Cardiac muscle cell (in vitro differentiated cells and primary cell): ENCODE measurements around the gene PTPN20. TPM values are rescaled to one million over a fixed set of nuclear protein-coding genes. Genes with fewer than 3 reads are reported as not detected.

ENCODE experiments used
- DNase-seq, 2 donors: peaks; one replicate each; pipeline versions ENCODE4 v3.0.0 to v3.0.0-alpha.2; 2010 to 2017; ENCODE audit warnings: low read depth in 1 of 2, low spot score in 1 of 2
- H3K27ac ChIP-seq: fragments of 200-600 bp; sonication (generic); 2 replicates; pipeline ENCODE4 v1.5.1; 2016
- H3K27me3 ChIP-seq: fragments of 200-600 bp; sonication (generic); 2 replicates; pipeline ENCODE4 v1.6.0; 2016; ENCODE audit warnings: control low read depth
- H3K36me3 ChIP-seq: fragments of 200-600 bp; sonication (generic); 2 replicates; pipeline ENCODE4 v1.5.1; 2016; ENCODE audit warnings: control low read depth
- H3K4me1 ChIP-seq: fragments of 200-600 bp; sonication (generic); 2 replicates; pipeline ENCODE4 v1.8.1; 2017; ENCODE audit warnings: low read depth, mild to moderate bottlenecking, mixed run types
- H3K4me3 ChIP-seq: fragments of 200-600 bp; sonication (generic); 2 replicates; pipeline ENCODE4 v1.5.1; 2016; ENCODE audit warnings: mild to moderate bottlenecking
- H3K9me3 ChIP-seq: fragments of 200-600 bp; sonication (generic); 2 replicates; pipeline ENCODE4 v1.5.1; 2017; ENCODE audit warnings: low read depth, mild to moderate bottlenecking, control low read depth
- polyA plus RNA-seq: library from polyadenylated mRNA; unstranded; fragments of >200 nt; fragmentation: Nextera tagmentation; extraction: Ambion mirVana; gene quantifications from 2 replicates; pipeline ENCODE4 v1.2.1, GENCODE V29; 2016
- total RNA-seq: library from RNA; depleted of rRNA; stranded (reverse); fragments of >200 nt; gene quantifications from 2 replicates; pipeline ENCODE4 v1.2.3, GENCODE V29; 2016
- TF ChIP-seq, protein P1 (sequence below): IDR thresholded peaks from 2 replicates; pipeline ENCODE4 v1.5.1; 2012; ENCODE audit warnings: low read depth, mild to moderate bottlenecking, low read length

The PTPN20 gene
- total and polyA plus RNA-seq, 2 experiments from 2014 or later: 0.42 to 0.62 TPM

DNA sequence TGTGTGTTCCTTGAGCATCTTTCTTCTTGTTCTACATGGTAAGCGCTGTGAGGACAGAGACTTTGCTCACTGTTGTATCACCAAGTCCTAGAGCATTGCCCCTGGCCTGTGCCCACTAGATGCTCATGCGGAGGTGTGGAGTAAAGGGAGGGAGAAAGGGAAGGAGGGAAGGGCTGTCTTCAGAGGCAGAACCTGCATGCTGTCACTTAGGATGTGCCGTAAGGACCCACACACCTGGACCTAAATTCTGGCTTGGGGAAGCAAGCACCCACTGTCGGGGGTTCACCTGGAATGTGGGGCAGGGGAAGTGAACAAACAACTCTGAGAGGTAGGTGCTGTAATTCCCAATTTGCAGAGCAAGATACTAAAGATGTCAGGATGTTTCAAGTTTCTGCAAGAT, 129.5 kb downstream of the PTPN20 start:
- Histone ChIP-seq H3K36me3 (no peaks in the 10 kb centered on the region), H3K27ac (no peak overlapping the region), H3K27me3 (no peaks in the 10 kb centered on the region), H3K4me3 (no peak overlapping the region), H3K4me1 (peaks cover 11% of the 10 kb centered on the region), H3K9me3 (no peaks in the 10 kb centered on the region)
- TF ChIP-seq, protein P1, sequence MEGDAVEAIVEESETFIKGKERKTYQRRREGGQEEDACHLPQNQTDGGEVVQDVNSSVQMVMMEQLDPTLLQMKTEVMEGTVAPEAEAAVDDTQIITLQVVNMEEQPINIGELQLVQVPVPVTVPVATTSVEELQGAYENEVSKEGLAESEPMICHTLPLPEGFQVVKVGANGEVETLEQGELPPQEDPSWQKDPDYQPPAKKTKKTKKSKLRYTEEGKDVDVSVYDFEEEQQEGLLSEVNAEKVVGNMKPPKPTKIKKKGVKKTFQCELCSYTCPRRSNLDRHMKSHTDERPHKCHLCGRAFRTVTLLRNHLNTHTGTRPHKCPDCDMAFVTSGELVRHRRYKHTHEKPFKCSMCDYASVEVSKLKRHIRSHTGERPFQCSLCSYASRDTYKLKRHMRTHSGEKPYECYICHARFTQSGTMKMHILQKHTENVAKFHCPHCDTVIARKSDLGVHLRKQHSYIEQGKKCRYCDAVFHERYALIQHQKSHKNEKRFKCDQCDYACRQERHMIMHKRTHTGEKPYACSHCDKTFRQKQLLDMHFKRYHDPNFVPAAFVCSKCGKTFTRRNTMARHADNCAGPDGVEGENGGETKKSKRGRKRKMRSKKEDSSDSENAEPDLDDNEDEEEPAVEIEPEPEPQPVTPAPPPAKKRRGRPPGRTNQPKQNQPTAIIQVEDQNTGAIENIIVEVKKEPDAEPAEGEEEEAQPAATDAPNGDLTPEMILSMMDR: no peak
- no peak for DNase-seq

DNA sequence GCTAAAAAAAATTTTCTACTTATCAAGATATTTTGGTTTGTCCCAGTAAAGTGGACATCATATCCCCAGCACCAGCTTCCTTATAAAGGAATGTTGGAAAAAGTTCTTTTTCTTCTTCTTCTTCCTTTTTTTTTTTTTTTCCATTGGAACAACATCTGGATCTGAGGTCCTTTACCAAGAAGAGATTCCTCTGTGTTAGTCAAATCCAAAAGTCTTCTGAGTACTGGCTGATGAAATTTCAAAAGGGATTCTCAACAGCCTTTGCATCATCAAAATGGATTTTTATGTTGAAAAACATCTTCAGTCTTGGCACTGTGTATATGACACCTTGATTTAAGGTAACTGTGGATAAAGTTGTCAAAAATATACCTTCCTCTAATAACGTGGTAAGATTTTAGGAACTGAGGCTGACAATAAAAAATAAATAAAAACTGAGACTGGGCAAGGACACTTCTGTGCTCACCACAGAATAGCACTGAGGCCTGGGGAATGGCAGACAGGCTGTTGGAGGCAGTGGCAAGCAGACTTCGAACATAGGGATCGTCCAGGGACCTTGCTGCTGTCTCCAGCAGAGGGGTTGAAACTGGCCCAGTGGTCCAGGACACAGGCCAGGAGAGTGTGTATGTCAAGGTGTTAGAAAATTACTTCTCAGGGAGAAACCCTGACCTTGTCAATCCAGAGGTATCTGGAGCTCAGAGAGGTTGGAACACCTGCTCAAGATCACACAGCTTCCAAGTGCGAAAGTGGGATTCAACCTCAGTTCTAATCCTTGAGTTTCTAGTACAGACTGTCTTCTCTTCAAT, 130.4 kb downstream of the PTPN20 start:
- H3K4me1 ChIP-seq: peaks cover 11% of the 10 kb centered on the region
- H3K9me3 ChIP-seq: no peaks in the 10 kb centered on the region
- H3K36me3 ChIP-seq: no peaks in the 10 kb centered on the region
- TF ChIP-seq, protein P1: no peak
- no peak overlapping the region for H3K4me3 ChIP-seq
- DNase-seq: no peak
- no peak overlapping the region for H3K27ac ChIP-seq
- no peaks in the 10 kb centered on the region for H3K27me3 ChIP-seq

DNA sequence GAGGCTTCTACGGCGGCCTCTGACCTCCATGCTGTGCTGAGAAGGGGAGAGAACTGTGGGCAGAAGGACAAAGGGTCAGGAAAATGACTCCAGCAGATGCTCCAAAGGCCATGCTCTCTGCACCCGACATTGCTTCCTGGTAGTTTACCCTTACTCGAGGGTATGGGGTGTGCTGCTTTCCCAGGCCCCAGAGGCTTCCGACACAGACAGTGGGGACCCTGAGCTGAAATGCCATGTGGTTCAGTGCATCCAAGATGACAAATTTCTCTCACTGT, 130.9 kb downstream of the PTPN20 start:
- TF ChIP-seq, protein P1: no peak
- Histone ChIP-seq H3K27me3 (no peaks in the 10 kb centered on the region), H3K4me1 (peaks cover 11% of the 10 kb centered on the region), H3K27ac (no peak overlapping the region), H3K9me3 (no peaks in the 10 kb centered on the region), H3K4me3 (no peak overlapping the region), H3K36me3 (no peaks in the 10 kb centered on the region)
- DNase-seq: no peak

GRCh38 chr10:47042780-47043750, 131.8 kb downstream of the PTPN20 start:
- H3K4me1 ChIP-seq: peaks cover 11% of the 10 kb centered on the region
- H3K9me3 ChIP-seq: no peaks in the 10 kb centered on the region
- H3K27ac ChIP-seq: no peak overlapping the region
- H3K4me3 ChIP-seq: no peak overlapping the region
- TF ChIP-seq, protein P1: no peak
- no peaks in the 10 kb centered on the region for H3K27me3 ChIP-seq
- no peak for DNase-seq
- no peaks in the 10 kb centered on the region for H3K36me3 ChIP-seq

DNA sequence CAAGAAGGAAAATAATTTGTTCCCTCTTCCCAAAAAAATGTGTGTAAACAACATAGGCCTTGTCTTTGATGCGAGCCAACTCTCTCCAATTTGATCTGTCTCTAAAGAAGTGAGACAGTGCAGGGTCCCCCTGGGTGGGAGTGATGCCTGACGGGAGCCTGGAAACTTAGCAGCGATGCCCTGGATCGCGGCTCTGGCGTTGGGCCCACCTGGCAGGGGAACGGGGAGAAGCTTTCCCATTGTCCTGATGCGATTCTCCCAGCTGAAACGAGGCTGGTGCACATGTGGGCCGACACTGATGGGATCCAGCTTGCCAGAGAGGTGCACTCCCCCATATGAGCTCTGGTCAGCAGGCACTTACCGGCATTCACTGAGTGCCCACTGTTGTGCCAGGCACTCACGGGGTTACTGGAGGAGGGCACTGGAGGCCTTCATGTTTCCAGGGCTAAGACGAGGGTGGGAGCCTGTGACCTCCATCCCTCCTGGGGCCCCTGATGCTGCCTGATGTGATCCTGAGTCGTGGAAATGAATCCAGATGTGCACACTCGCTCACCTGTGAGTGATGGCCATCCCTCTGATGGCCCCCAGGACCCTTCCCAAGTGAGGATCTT, 132.8 kb downstream of the PTPN20 start:
- H3K4me1 ChIP-seq: peaks cover 7% of the 10 kb centered on the region
- no peak for DNase-seq
- H3K27ac ChIP-seq: no peak overlapping the region
- no peaks in the 10 kb centered on the region for H3K9me3 ChIP-seq
- TF ChIP-seq, protein P1: no peak
- H3K4me3 ChIP-seq: no peak overlapping the region
- H3K27me3 ChIP-seq: no peaks in the 10 kb centered on the region
- no peaks in the 10 kb centered on the region for H3K36me3 ChIP-seq
